Kidney tubule cell (primary cell): Measurements from ENCODE around the gene AKR1C3.
A peak's percentile ranks its signal among the peaks of the same experiment; 100 is the strongest.
"Not testable (repeated sequence)": the region's sequence is repeated elsewhere in the genome, so short reads cannot be mapped to it uniquely, and the experiment has no call there.

Experiments used
- DNase-seq: peaks from one replicate; pipeline ENCODE4 v3.0.0-alpha.2; 2018; ENCODE audit warnings: low spot score

Gene AKR1C3

DNA sequence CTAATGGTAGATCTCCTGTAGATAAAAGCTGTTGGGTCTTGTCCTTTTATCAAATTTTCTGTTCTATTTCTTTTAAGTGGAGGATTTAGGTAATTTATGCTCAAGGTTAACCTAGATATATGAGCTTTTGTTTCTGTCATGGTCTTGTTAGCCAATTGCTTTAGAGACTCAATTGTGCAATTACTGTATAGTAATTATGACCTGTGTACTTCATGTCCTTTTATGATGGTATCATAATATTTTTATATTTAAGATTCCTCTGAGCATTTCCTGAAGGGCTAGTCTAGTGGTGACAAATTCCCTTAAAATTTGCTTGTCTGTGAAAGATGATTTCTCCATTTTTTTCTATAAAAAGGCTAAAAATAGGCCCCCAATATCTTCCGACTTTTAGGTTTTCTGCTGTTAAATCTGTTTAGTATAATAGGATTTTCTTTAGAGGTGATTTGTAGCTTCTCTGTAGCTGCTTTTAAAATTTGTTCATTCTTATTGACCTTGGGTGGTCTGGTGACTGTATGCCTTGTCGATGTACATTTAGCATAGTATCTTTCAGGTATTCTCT, 5.4 kb upstream of the AKR1C3 start:
- no peak for DNase-seq

DNA sequence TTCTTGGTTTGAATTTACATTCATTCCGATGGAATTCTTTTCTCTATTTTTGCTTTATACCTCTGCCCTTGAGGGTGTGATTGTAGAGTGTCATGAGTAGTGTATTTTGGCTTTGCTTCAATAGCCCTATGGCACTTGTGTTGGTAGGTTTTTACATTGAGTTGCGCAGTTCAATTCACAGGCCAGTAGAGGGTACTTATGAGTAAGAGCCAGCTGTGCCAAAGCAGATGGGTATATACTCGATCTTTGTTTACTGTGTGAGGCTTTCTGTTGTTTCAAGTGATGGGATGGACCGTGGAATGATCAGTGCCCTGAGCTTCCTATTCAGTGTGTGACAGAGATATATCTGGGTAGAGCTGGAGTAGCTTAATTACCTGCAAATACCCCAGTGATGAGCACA, 4.3 kb upstream of the AKR1C3 start:
- DNase-seq: peak; percentile 53

GRCh38 chr10:5090551-5090950, 3.7 kb upstream of the AKR1C3 start:
- DNase-seq: no peak

GRCh38 chr10:5091196-5091595, 3.0 kb upstream of the AKR1C3 start:
- no peak for DNase-seq

DNA sequence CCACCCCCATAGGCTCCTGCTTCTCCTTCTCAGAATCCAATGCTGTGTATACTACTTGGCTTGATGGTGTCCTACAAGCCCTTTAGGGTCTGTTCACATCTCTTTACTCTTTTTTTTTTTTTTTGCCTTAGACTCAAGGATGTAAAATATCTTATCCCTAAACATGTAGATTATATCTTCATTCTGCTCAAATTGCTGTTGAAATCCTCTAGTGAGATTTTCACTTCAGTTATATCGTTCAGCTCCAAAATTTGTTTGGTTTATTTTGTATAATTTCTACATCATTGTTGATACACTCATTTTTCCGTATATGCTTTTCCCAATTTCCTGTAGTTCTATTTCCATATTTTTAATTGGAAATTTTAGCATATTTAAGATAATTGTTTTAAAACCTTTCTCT, 1.8 kb upstream of the AKR1C3 start:
- no peak for DNase-seq

DNA sequence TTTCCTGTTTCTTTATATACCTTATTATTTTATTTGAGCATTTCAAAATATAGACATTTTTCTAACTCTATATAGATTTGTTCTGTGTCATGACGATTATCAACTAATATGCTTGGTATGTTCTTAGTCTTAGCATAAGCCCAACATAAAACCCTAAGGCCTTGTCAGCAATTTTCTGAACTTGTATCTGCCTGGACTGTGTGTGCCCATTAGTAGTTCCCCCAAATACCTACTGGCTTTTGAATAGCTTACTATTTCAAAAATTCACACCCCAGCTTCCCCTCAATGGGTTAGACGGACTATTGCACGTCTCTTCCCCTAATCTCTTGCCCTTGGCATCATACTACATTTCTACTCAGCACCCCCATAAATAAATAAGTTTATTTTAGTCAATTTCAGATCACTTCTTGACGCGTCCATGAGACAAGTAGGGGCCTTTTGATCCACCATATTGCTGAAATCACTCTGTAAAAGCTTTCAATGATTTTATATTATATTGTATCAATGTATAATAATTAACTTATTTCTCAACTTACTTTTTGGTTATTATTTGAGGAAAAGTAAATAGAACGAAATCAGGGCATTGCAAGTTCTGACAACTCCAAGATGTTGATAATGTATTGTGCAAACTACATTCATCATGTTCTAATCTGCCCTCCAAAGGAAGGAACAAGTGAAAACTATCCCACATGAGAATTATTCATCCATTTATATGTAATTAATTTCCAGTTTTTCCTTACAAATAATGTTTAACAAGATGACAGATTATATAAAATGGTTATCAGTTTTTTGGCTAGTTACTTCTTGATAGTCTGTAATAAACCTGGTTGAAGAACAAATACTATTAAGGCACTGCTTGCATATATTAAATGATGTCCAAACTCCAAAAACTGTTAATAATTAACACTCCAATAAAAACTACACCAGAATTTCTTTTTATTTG, 1.1 kb upstream of the AKR1C3 start:
- DNase-seq: no peak

DNA sequence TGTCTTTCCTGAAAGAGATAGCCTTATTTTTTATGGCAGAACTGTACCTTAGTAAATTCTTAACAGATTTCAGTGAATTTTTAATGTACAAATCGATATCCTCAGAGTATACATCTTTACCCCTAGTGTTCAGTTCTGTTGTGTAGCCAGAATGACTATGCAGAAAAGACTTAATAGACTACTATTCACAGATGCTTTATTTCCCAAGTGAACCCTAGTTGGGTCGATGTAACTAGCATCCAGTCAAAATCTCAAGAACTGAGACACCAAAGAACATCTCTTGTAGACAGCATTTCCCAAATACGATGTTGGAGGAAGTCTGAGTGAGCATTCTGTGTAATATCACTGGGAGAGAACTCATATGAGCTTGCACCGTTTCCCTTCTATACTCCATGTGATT, 1.5 kb downstream of the AKR1C3 start:
- no peak for DNase-seq

- no peak for DNase-seq
Observed at GRCh38 chr10:5096108-5096507, 1.9 kb downstream of the AKR1C3 start.

DNA sequence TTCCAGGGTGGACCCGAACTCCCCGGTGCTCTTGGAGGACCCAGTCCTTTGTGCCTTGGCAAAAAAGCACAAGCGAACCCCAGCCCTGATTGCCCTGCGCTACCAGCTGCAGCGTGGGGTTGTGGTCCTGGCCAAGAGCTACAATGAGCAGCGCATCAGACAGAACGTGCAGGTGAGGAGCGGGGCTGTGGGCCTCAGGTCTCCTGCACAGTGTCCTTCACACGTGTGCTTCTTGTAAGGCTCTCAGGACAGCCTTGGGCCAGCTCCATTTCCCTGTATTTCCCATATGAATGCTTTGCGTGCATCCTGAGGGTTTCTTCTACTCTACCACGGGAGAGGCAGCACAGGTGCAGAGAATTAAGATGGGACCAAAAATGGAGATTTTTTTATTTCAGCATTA, 8.3 kb downstream of the AKR1C3 start:
- DNase-seq: not testable (repeated sequence)

DNA sequence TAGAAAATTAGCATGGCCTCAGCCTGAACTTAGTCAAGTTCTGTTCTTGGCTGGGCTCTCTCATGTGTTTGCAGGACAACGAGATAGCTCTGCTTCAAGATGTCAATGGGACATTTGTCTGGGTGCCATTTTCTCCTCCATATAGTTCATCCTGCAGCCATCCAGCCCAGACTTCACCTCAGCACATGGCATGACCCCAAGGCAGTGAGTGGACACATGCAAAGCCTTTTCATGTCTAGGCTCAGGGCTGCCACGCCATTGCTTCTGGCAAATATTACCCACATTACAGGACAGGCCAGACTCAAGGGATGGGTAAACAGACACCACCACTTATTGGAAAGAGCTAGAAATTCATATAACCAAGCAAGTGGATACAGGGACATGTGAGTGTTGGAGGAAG, 9.3 kb downstream of the AKR1C3 start:
- DNase-seq: no peak

DNA sequence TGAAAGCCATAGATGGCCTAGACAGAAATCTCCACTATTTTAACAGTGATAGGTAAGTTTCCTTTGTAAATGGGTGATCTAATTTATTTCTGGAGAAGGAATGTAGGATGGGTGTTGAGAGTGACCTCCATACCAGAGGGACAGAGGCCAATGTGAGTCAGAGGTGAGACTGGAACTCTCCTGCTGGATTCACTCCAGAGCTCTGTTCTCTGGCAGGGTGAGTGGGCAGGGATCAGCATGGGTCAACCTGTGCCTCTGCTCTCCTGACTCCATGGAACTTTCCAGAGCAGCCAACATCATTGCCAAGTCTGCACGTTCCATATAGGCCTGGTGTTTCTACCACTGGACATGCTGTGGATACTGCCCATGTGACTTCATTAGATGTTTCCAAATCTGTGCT, 11.4 kb downstream of the AKR1C3 start:
- DNase-seq: peak; percentile 67

- DNase-seq: no peak
Observed at GRCh38 chr10:5106553-5106952, 12.3 kb downstream of the AKR1C3 start.

- no peak for DNase-seq
Observed at GRCh38 chr10:5107860-5108526, 13.8 kb downstream of the AKR1C3 start.

DNA sequence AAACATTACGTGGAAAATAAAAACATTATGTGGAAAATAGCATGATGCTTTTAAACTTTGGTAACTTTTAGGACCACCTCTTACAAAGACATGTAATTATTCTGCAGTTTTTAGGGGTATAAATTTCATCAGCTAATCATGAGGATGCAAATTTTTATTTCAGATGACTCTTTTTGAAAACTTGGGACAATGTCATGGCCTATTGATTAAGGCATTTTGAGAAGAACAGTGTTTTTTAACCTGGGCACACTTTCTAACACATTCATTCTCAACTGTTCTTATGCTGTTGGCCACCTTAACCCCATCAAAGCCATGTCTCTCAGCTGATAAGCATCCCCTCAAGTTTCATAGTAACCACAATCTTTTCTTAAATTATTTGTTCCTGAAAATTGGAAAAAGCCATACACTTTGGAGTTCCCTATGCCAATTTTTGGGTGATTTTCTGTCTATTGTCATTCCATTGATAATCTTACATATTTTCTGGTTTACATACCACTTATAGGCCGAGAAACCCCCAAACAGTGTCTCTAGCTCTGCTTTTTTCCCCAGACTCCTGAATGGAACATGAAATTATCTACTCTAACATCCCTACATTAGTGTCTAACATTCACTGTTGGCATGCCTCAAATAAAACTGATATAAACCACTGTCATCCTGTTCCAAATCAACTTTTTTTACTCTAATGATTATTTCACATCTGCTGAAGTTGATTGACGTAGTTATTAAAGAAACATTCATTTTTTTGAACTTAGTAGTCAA, 14.6 kb downstream of the AKR1C3 start:
- DNase-seq: no peak

DNA sequence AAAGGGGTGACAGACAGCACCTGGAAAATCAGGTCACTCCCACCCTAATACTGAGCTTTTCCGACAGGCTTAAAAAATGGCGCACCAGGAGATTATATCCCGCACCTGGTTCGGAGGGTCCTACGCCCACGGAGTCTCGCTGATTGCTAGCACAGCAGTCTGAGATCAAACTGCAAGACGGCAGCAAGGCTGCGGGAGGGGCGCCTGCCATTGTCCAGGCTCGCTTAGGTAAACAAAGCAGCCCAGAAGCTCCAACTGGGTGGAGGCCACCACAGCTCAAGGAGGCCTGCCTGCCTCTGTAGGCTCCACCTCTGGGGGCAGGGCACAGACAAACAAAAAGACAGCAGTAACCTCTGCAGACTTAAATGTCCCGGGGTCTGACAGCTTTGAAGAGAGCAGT, 15.6 kb downstream of the AKR1C3 start:
- DNase-seq: not testable (repeated sequence)

- DNase-seq: no peak
Observed at GRCh38 chr10:5116621-5117020, 22.4 kb downstream of the AKR1C3 start.

GRCh38 chr10:5117026-5117425, 22.8 kb downstream of the AKR1C3 start:
- DNase-seq: no peak

DNA sequence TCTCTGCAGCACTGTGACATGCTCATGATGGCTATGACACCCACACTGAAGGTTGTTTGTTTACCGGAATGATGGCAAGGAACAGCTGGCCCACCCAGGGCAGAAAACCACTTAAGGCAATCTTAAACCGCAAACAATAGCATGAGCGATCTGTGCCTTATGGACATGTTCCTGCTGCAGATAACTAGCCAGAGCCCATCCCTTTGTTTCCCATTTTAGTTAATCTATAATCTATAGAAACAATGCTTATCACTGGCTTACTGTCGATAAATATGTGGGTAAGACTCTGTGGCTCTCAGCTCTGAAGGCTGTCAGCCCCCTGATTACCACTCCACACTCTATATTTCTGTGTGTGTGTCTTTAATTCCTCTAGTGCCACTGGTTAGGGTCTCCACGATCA, 25.8 kb downstream of the AKR1C3 start:
- DNase-seq: not testable (repeated sequence)

- DNase-seq: no peak
Observed at GRCh38 chr10:5123886-5124285, 29.7 kb downstream of the AKR1C3 start.

DNA sequence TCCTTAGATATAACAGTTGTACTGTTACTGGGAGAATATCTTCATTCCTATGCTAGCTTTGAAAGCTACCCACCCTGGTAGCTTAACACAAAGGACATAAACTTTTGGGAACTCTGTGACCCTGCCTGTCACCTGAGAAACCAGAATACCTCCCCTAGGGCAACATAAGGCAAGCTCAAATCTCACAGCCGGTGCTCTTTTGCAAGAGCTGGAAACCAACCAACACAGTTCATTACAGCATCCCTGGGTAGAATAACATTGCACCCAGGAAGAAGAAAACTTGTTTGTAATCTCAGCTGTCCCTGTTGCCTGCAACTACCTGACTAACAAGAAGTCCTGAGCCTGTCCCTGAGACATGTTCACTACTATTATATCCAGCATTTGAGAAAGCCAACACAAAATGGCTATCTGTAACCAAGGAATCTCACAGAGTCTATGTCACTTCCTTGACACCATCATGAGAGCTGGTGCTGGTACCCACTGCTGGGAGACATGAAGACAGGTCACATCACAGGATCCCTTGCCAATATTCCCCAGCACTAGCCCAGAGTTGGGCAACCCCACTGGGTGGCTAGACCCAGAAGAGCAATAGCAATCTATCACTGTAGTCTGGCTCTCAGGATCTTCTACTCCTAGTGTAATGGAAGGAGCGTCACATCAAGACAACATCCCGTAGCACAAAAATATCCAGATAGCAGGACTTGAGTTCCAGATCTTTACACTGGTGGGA, 31.3 kb downstream of the AKR1C3 start:
- no peak for DNase-seq

DNA sequence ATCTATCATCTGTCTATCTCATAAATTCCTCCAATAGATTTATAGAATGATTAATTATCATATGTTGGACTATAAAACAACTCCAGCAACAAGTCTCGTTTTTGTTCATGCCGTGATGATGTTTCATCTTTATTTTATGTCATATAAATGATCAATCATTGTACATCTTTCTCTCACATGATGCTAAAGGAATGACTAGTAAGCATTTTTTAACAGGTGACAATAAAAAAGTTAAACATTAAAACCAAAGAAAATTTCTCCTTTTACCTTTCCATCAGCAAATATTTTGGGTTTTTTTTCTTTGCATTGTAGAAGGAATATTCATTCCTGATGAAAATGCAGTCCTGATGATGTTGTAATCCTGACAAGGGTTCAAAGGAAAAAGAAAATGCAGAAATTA, 41.4 kb downstream of the AKR1C3 start:
- DNase-seq: no peak
